ENCODE data around the gene TNFRSF4. TPM values are rescaled to one million over a fixed set of nuclear protein-coding genes. Genes with fewer than 3 reads are reported as not detected.
"Not testable (repeated sequence)": the region's sequence is repeated elsewhere in the genome, so short reads cannot be mapped to it uniquely, and the experiment has no call there.

The TNFRSF4 gene
- total RNA-seq, 1 experiment from 2014 or later = 0.62 TPM

DNA sequence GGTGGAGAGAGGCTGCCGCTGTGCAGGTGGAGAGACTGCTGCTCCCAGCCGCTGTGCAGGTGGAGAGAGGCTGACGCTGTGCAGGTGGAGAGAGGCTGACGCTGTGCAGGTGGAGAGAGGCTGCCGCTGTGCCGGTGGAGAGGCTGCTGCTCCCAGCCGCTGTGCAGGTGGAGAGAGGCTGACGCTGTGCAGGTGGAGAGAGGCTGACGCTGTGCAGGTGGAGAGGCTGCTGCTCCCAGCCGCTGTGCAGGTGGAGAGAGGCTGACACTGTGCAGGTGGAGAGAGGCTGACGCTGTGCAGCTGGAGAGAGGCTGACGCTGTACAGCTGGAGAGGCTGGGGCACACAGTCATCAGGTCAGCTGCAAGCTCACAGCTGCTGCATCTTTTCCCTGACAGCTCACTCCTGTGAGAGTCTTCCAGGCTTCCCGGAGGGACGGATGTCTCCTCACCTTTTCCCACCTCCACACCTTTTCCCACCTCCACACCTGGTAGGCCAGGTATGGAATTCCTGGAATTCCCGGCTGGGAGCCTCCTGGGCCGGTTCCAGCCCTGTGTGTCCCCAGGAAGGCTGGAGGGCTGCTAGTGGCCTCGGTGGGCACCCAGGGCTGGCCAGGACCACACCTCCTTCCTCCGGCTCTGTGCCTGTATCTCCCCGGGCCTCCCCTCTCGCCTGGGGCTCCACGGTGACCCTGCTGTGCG lies 37.7 kb downstream of the TNFRSF4 start:
- H3K4me3 ChIP-seq (ENCODE audit: low read depth in 2 of 2, low read length in 2 of 2); H3K4me1 ChIP-seq (ENCODE audit: control insufficient read depth, insufficient read depth, low read length); ATAC-seq; CTCF ChIA-PET; POLR2A ChIA-PET; H3K27me3 ChIP-seq (ENCODE audit: control insufficient read depth, insufficient read depth, low read length); BruUV-seq (replicated peaks); H3K36me3 ChIP-seq (ENCODE audit: control insufficient read depth, insufficient read depth, low read length); intact Hi-C loops (cut with micrococcal nuclease; ENCODE audit: unreplicated experiment); in situ Hi-C loops (cut with HindIII; ENCODE audit: low pct_unique_long_range_greater_than_20kb, low sequenced_read_pairs); H3K9me3 ChIP-seq (ENCODE audit: control insufficient read depth, insufficient read depth, low read depth, low read length); DNase-seq (ENCODE audit: low read depth, low spot score); H3K27ac ChIP-seq (ENCODE audit: low read length): not testable (repeated sequence)

DNA sequence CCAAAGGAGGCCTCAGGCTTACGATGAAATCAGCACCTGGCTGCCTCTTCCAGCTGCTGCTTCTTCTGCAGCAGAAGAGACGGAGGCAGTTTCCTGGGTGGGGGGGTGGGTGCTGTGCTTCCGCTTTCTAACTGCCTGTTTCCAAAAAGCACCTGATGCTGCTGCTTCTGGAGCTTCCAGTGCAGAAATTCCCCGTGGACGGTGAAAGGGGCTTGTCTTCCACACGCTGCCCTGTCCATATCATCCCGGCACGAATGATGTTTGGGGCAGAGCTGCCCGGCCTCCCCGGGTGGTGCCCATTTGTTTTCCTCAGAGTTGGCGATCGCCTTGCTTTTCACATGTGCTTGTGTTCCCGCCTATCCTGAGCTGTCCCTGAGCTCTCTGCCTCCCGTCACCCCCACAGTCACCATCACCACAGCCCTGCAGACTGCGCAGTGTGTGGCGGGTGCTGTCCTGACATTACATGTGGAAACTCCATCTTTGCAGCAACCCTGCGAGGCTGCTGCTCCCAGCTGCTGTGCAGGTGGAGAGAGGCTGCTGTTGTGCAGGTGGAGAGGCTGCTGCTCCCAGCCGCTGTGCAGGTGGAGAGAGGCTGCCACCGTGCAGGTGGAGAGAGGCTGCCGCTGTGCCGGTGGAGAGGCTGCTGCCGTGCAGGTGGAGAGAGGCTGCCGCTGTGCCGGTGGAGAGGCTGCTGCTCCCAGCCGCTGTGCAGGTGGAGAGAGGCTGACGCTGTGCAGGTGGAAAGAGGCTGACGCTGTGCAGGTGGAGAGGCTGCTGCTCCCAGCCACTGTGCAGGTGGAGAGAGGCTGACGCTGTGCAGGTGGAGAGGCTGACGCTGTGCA lies 38.5 kb downstream of the TNFRSF4 start:
- H3K4me3 ChIP-seq (ENCODE audit: low read depth in 2 of 2, low read length in 2 of 2) = no peak overlapping the region
- H3K27ac ChIP-seq (ENCODE audit: low read length) = no peak overlapping the region
- POLR2A ChIA-PET = no interaction called here
- H3K36me3 ChIP-seq (ENCODE audit: control insufficient read depth, insufficient read depth, low read length) = no peaks in the 10 kb centered on the region
- no peaks in the 10 kb centered on the region for H3K27me3 ChIP-seq (ENCODE audit: control insufficient read depth, insufficient read depth, low read length)
- no peak for DNase-seq (ENCODE audit: low read depth, low spot score)
- ATAC-seq = no peak
- no peaks in the 10 kb centered on the region for H3K4me1 ChIP-seq (ENCODE audit: control insufficient read depth, insufficient read depth, low read length)
- no TSS peak for BruUV-seq (replicated peaks)
- CTCF ChIA-PET = no interaction called here
- in situ Hi-C loops (cut with HindIII; ENCODE audit: low pct_unique_long_range_greater_than_20kb, low sequenced_read_pairs) = no loop called here
- intact Hi-C loops (cut with micrococcal nuclease; ENCODE audit: unreplicated experiment) = no loop called here
- TF ChIP-seq, protein P1, sequence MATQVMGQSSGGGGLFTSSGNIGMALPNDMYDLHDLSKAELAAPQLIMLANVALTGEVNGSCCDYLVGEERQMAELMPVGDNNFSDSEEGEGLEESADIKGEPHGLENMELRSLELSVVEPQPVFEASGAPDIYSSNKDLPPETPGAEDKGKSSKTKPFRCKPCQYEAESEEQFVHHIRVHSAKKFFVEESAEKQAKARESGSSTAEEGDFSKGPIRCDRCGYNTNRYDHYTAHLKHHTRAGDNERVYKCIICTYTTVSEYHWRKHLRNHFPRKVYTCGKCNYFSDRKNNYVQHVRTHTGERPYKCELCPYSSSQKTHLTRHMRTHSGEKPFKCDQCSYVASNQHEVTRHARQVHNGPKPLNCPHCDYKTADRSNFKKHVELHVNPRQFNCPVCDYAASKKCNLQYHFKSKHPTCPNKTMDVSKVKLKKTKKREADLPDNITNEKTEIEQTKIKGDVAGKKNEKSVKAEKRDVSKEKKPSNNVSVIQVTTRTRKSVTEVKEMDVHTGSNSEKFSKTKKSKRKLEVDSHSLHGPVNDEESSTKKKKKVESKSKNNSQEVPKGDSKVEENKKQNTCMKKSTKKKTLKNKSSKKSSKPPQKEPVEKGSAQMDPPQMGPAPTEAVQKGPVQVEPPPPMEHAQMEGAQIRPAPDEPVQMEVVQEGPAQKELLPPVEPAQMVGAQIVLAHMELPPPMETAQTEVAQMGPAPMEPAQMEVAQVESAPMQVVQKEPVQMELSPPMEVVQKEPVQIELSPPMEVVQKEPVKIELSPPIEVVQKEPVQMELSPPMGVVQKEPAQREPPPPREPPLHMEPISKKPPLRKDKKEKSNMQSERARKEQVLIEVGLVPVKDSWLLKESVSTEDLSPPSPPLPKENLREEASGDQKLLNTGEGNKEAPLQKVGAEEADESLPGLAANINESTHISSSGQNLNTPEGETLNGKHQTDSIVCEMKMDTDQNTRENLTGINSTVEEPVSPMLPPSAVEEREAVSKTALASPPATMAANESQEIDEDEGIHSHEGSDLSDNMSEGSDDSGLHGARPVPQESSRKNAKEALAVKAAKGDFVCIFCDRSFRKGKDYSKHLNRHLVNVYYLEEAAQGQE (IDR thresholded peaks at IDR 0.05; ENCODE audit: insufficient read depth in 1 of 2, low read depth in 2 of 2, low read length in 1 of 2) = no peak
- TF ChIP-seq SIN3A (IDR thresholded peaks at IDR 0.05; ENCODE audit: borderline replicate concordance, insufficient read depth, low read depth, low read length) (no peak), POLR2AphosphoS5 (IDR thresholded peaks at IDR 0.05; ENCODE audit: low read depth, low read length) (no peak), TCF7L2 (IDR thresholded peaks at IDR 0.05; ENCODE audit: low read depth, low read length) (no peak)
- TF ChIP-seq, protein P2, sequence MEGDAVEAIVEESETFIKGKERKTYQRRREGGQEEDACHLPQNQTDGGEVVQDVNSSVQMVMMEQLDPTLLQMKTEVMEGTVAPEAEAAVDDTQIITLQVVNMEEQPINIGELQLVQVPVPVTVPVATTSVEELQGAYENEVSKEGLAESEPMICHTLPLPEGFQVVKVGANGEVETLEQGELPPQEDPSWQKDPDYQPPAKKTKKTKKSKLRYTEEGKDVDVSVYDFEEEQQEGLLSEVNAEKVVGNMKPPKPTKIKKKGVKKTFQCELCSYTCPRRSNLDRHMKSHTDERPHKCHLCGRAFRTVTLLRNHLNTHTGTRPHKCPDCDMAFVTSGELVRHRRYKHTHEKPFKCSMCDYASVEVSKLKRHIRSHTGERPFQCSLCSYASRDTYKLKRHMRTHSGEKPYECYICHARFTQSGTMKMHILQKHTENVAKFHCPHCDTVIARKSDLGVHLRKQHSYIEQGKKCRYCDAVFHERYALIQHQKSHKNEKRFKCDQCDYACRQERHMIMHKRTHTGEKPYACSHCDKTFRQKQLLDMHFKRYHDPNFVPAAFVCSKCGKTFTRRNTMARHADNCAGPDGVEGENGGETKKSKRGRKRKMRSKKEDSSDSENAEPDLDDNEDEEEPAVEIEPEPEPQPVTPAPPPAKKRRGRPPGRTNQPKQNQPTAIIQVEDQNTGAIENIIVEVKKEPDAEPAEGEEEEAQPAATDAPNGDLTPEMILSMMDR (IDR thresholded peaks at IDR 0.05) = no peak
- H3K9me3 ChIP-seq (ENCODE audit: control insufficient read depth, insufficient read depth, low read depth, low read length) = no peaks in the 10 kb centered on the region

Measured in Panc1 (cell line).